ENCODE measurements around the gene POGZ.
A peak's percentile ranks its signal among the peaks of the same experiment; 100 is the strongest.

The POGZ gene

GRCh38 chr1:151362308-151363155 lies 96.8 kb downstream of the POGZ start:
- no peak for TF ChIP-seq POLR2AphosphoS5 (IDR thresholded peaks at IDR 0.05; ENCODE audit: low read depth)
- no peak for TF ChIP-seq GABPA (IDR thresholded peaks at IDR 0.05; ENCODE audit: low read depth)
- no peak for TF ChIP-seq CTCF (IDR thresholded peaks at IDR 0.05; ENCODE audit: insufficient read depth, low read length)
- TF ChIP-seq SPI1 (IDR thresholded peaks at IDR 0.05; ENCODE audit: borderline replicate concordance, low read depth): no peak
- TF ChIP-seq REST (IDR thresholded peaks at IDR 0.05; ENCODE audit: insufficient replicate concordance, low read depth): no peak
- Histone ChIP-seq H3K27ac (replicated peaks) (no peak overlapping the region), H3K4me3 (replicated peaks; ENCODE audit: insufficient read depth, low read length) (no peak overlapping the region), H3K27me3 (ENCODE audit: insufficient read depth, poor library complexity, severe bottlenecking) (no peaks in the 10 kb centered on the region)
- DNase-seq (ENCODE audit: low read depth in 1 of 2, low spot score in 1 of 2): no peak

GRCh38 chr1:151361883-151362282 lies 97.4 kb downstream of the POGZ start:
- no peak overlapping the region for H3K4me3 ChIP-seq (replicated peaks; ENCODE audit: insufficient read depth, low read length)
- DNase-seq (ENCODE audit: low read depth in 1 of 2, low spot score in 1 of 2): no peak
- TF ChIP-seq SPI1 (IDR thresholded peaks at IDR 0.05; ENCODE audit: borderline replicate concordance, low read depth): peak; percentile 10; the same call in 1 of the 2 replicates
- TF ChIP-seq POLR2AphosphoS5 (IDR thresholded peaks at IDR 0.05; ENCODE audit: low read depth): no peak

GRCh38 chr1:151356696-151357095 lies 102.6 kb downstream of the POGZ start:
- no peak overlapping the region for H3K27ac ChIP-seq (replicated peaks)
- no peak for DNase-seq (ENCODE audit: low read depth in 1 of 2, low spot score in 1 of 2)
- TF ChIP-seq POLR2AphosphoS5 (IDR thresholded peaks at IDR 0.05; ENCODE audit: low read depth) (no peak), SPI1 (IDR thresholded peaks at IDR 0.05; ENCODE audit: borderline replicate concordance, low read depth) (peak; percentile 88)
- no peaks in the 10 kb centered on the region for H3K27me3 ChIP-seq (ENCODE audit: insufficient read depth, poor library complexity, severe bottlenecking)
- no peak overlapping the region for H3K4me3 ChIP-seq (replicated peaks; ENCODE audit: insufficient read depth, low read length)

More at GRCh38 chr1:151361883-151362282, 97.4 kb downstream of the POGZ start:
- Histone ChIP-seq H3K27ac (replicated peaks) (no peak overlapping the region), H3K27me3 (ENCODE audit: insufficient read depth, poor library complexity, severe bottlenecking) (no peaks in the 10 kb centered on the region)
